ENCODE measurements around the gene RANGAP1.
A peak's percentile ranks its signal among the peaks of the same experiment; 100 is the strongest.

DNA sequence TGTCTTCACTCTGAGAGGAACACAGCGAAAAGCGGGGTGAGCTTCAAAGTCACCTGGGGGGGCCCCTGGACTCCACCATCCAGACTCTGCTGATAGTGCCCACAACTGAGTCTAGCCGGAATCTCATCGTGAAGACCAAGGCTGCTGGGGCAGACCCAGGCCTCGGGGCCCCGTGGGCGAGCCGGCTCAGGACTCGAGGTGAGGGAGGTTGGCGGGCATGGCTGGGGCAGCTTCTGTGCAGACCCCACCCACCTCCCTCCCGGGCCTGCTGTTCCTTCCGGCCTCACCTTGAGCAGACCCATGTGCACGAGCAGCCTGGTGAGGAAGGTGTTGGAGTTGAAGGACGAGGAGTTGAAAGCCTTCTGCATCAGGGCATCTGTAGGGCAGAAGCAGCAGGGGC is 36.5 kb downstream of the RANGAP1 start:
- TF ChIP-seq, protein P1, sequence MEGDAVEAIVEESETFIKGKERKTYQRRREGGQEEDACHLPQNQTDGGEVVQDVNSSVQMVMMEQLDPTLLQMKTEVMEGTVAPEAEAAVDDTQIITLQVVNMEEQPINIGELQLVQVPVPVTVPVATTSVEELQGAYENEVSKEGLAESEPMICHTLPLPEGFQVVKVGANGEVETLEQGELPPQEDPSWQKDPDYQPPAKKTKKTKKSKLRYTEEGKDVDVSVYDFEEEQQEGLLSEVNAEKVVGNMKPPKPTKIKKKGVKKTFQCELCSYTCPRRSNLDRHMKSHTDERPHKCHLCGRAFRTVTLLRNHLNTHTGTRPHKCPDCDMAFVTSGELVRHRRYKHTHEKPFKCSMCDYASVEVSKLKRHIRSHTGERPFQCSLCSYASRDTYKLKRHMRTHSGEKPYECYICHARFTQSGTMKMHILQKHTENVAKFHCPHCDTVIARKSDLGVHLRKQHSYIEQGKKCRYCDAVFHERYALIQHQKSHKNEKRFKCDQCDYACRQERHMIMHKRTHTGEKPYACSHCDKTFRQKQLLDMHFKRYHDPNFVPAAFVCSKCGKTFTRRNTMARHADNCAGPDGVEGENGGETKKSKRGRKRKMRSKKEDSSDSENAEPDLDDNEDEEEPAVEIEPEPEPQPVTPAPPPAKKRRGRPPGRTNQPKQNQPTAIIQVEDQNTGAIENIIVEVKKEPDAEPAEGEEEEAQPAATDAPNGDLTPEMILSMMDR (IDR thresholded peaks at IDR 0.05 in 8 of 11, conservative IDR thresholded peaks at IDR 0.05 in 3 of 11): no peak
- TF ChIP-seq POLR2A (IDR thresholded peaks at IDR 0.05): no peak
- TF ChIP-seq POLR2AphosphoS5 (IDR thresholded peaks at IDR 0.05): peak in 1 of 3 donors; percentile 23

All from spleen (tissue), 7 donors.